ENCODE measurements around the gene IL22RA1.

- no peak for TF ChIP-seq SMC3 (IDR thresholded peaks at IDR 0.05)
- no peak for TF ChIP-seq CTCF (IDR thresholded peaks at IDR 0.05)
- no peak for TF ChIP-seq MYC (IDR thresholded peaks at IDR 0.05; ENCODE audit: borderline replicate concordance, low read length)
Measured at GRCh38 chr1:24120965-24121364, 22.0 kb downstream of the IL22RA1 start.

Measured in A549 (cell line).